K562 (cell line): ENCODE measurements around the gene CLCF1. TPM values are rescaled to one million over a fixed set of nuclear protein-coding genes. Genes with fewer than 3 reads are reported as not detected.

ENCODE experiments used
- ARID1B ChIP-seq: fragments of 450-650 bp; IDR thresholded peaks from 2 replicates; pipeline ENCODE4 v1.6.1; 2016; ENCODE audit warnings: antibody characterized with exemption, mild to moderate bottlenecking, inconsistent platforms
- BCLAF1 ChIP-seq, 2 experiments: fragments of 450-650 bp in 1 of 2; IDR thresholded peaks; 2 replicates each; pipeline ENCODE4 v1.6.1; 2011 to 2017; ENCODE audit warnings: low read depth in 2 of 2, antibody characterized with exemption in 1 of 2, borderline replicate concordance in 1 of 2, low read length in 1 of 2, mild to moderate bottlenecking in 1 of 2, mixed read lengths in 1 of 2; ENCODE audit not compliant: control insufficient read depth in 1 of 2
- BRCA1 ChIP-seq, 2 experiments: fragments of 450-650 bp in 1 of 2; sonication (generic) in 1 of 2; formaldehyde crosslinking in 1 of 2; IDR thresholded peaks; 2 replicates each; pipeline versions ENCODE4 v1.5.0 to v1.6.1; 2017 to 2020; ENCODE audit warnings: mild to moderate bottlenecking in 1 of 2, missing genetic modification reagents in 1 of 2
- COPS2 ChIP-seq: fragments of 450-650 bp; conservative IDR thresholded peaks from 2 replicates; pipeline ENCODE4 v1.6.1; 2016; ENCODE audit warnings: mild to moderate bottlenecking, moderate library complexity
- DNMT1 ChIP-seq: fragments of 450-650 bp; IDR thresholded peaks from 2 replicates; pipeline ENCODE4 v1.6.1; 2016; ENCODE audit warnings: antibody characterized with exemption, mild to moderate bottlenecking
- E2F6 ChIP-seq, 2 experiments: IDR thresholded peaks; 2 replicates each; pipeline ENCODE4 v1.6.1; 2011; ENCODE audit warnings: borderline replicate concordance in 1 of 2, control low read depth in 1 of 2, low read depth in 1 of 2, low read length in 1 of 2, mild to moderate bottlenecking in 1 of 2, mixed read lengths in 1 of 2, moderate library complexity in 1 of 2; ENCODE audit not compliant: insufficient read depth in 1 of 2, insufficient read length in 1 of 2, poor library complexity in 1 of 2, severe bottlenecking in 1 of 2; ENCODE audit errors: extremely low read depth in 1 of 2
- FOSL1 ChIP-seq: fragments of 200-800 bp; sonication (Bioruptor generic); conservative IDR thresholded peaks from 2 replicates; pipeline ENCODE4 v1.6.1; 2016; ENCODE audit warnings: missing genetic modification characterization, missing compliant biosample characterization
- IFI16 ChIP-seq: fragments of 250-450 bp; sonication (Bioruptor Pico); IDR thresholded peaks from 2 replicates; pipeline ENCODE4 v2.1.2; 2022; ENCODE audit warnings: mild to moderate bottlenecking, inconsistent platforms
- MTA3 ChIP-seq: fragments of 450-650 bp; formaldehyde crosslinking; IDR thresholded peaks from 2 replicates; pipeline ENCODE4 v1.6.1; 2017; ENCODE audit warnings: mild to moderate bottlenecking, borderline replicate concordance
- RHOXF2B ChIP-seq: fragments of 250-450 bp; sonication (Bioruptor Pico); conservative IDR thresholded peaks from 2 replicates; pipeline ENCODE4 v1.5.1; 2021
- SREBF2 ChIP-seq: sonication (generic); formaldehyde crosslinking; IDR thresholded peaks from 2 replicates; pipeline ENCODE4 v1.4.0; 2020; ENCODE audit warnings: mild to moderate bottlenecking, missing genetic modification reagents
- ZBTB33 ChIP-seq: sonication (generic); formaldehyde crosslinking; IDR thresholded peaks from 2 replicates; pipeline ENCODE4 v1.8.1; 2023; ENCODE audit warnings: mild to moderate bottlenecking, missing genetic modification reagents
- ZBTB49 ChIP-seq: sonication (generic); formaldehyde crosslinking; IDR thresholded peaks from 2 replicates; pipeline ENCODE4 v1.8.0; 2022; ENCODE audit warnings: missing genetic modification reagents, mild to moderate bottlenecking, borderline replicate concordance
- ZNF717 ChIP-seq: fragments of 250-450 bp; sonication (Bioruptor Pico); IDR thresholded peaks from 2 replicates; pipeline ENCODE4 v1.5.0; 2021
- polyA plus RNA-seq, 8 experiments: library from polyadenylated mRNA; depleted of rRNA in 4 of 8; stranded (reverse) in 5 of 8; unstranded in 3 of 8; fragments of >200 nt; fragmentation: Nextera tagmentation in 2 of 8; fragmentation: Illumina TruSeq in 1 of 8; extraction: Ambion mirVana in 2 of 8; extraction: Trizol in 1 of 8; gene quantifications; 2 replicates each; pipeline versions ENCODE4 v1.2.1 to v1.2.3, GENCODE V29; 2011 to 2014; ENCODE audit warnings: inconsistent platforms in 1 of 8, missing spikeins in 1 of 8
- total RNA-seq, 7 experiments: library from RNA; depleted of rRNA in 6 of 7; stranded (reverse); fragments of >200 nt in 6 of 7; fragmentation: Illumina TruSeq in 2 of 7; extraction: Trizol in 2 of 7; gene quantifications; 2 replicates each; pipeline versions ENCODE4 v1.2.1 to v1.2.3, GENCODE V29; 2011 to 2021; ENCODE audit warnings: low replicate concordance in 1 of 7

CLCF1 gene
- total and polyA plus RNA-seq, 9 of the 15 experiments (the other 6 are each of a cell fraction or from before 2014, with no cell fraction given) = 0.49 to 5.8 (median 3.0) TPM

- TF ChIP-seq ZBTB49 (CRISPR knock-in tag) (0 out of 2 replicates have a peak, but pooled peaks have one; percentile 32), MTA3 (no peak), ZNF717 (no peak), BCLAF1 (IDR thresholded peaks at IDR 0.05; ENCODE audit: borderline replicate concordance in 1 of 2, control insufficient read depth in 1 of 2, low read depth in 2 of 2, low read length in 1 of 2) (no peak), SREBF2 (no peak), DNMT1 (no peak), COPS2 (no peak), RHOXF2B (no peak), E2F6 (IDR thresholded peaks at IDR 0.05; ENCODE audit: borderline replicate concordance in 1 of 2, extremely low read depth in 1 of 2, insufficient read depth in 1 of 2, insufficient read length in 1 of 2, low read depth in 1 of 2, low read length in 1 of 2, poor library complexity in 1 of 2, severe bottlenecking in 1 of 2) (peak; percentile 13 to 49), BRCA1 (IDR thresholded peaks at IDR 0.05) (no peak), BRCA1 (CRISPR knock-in tag; IDR thresholded peaks at IDR 0.05) (peak; percentile 71; the same call in 1 of the 2 replicates), ZBTB33 (peak; percentile 29), ARID1B (no peak), IFI16 (CRISPR knock-in tag) (no peak), FOSL1 (no peak)
Measured at GRCh38 chr11:67317888-67318555, 55.4 kb downstream of the CLCF1 start (continued).
